Body of pancreas (tissue), 4 donors: ENCODE measurements around the gene GPX7. TPM values are rescaled to one million over a fixed set of nuclear protein-coding genes. Genes with fewer than 3 reads are reported as not detected.

Experiments
- ATAC-seq: fragments of 150-250 bp; one replicate; pipeline ENCODE4 v1.9.1; 2016
- DNase-seq, 4 donors: peaks; one replicate each; pipeline ENCODE4 v3.0.0-alpha.2; 2019
- H3K27ac ChIP-seq, 4 donors: fragments of 200-600 bp; sonication (generic); 1 replicate in 3 of 4; 2 replicates in 1 of 4; pipeline versions ENCODE4 v1.5.1 to v1.6.1; 2016 to 2019; ENCODE audit warnings: mild to moderate bottlenecking in 1 of 4, mixed read lengths in 1 of 4, moderate library complexity in 1 of 4
- H3K27me3 ChIP-seq, 2 donors: fragments of 200-600 bp; sonication (generic); one replicate each; pipeline ENCODE4 v1.6.0; 2016; ENCODE audit warnings: mild to moderate bottlenecking in 1 of 2
- H3K36me3 ChIP-seq, 2 donors: fragments of 200-600 bp; sonication (generic); replicated peaks in 1 of 2; 2 replicates each; pipeline ENCODE4 v1.5.1; 2016; ENCODE audit warnings: low read depth in 2 of 2; ENCODE audit not compliant: insufficient read depth in 1 of 2
- H3K4me1 ChIP-seq: fragments of 200-600 bp; sonication (generic); one replicate; pipeline ENCODE4 v1.6.0; 2016
- H3K4me3 ChIP-seq, 2 donors: fragments of 200-600 bp; sonication (generic); 1 replicate in 1 of 2; 2 replicates in 1 of 2; pipeline ENCODE4 v1.5.1; 2016 to 2019
- H3K9me3 ChIP-seq, 3 donors: fragments of 200-600 bp; sonication (generic); 1 replicate in 2 of 3; 2 replicates in 1 of 3; pipeline ENCODE4 v1.5.1; 2016
- CTCF ChIP-seq, 7 experiments: fragments of 450-650 bp in 4 of 7; fragments of 200-600 bp in 3 of 7; sonication (generic) in 3 of 7; IDR thresholded peaks; one replicate each; pipeline ENCODE4 v1.5.1; 2016 to 2019; ENCODE audit warnings: antibody characterized with exemption in 7 of 7
- POLR2A ChIP-seq, 3 donors: fragments of 450-650 bp; IDR thresholded peaks; one replicate each; pipeline ENCODE4 v1.6.1; 2016; ENCODE audit warnings: antibody characterized with exemption in 3 of 3, mild to moderate bottlenecking in 2 of 3
- WGBS, 2 donors: methylation state at CpG; one replicate each; pipeline ENCODE4 v1.1.5; 2017; 5-methylcytosine and 5-hydroxymethylcytosine counted together
- intact Hi-C: fragments of 100-400 bp; cut with DNase I; formaldehyde crosslinking; loops from one replicate; pipeline ENCODE4 v1.15.1; 2023
- total RNA-seq, 2 donors: library from RNA; depleted of rRNA; stranded (reverse); fragments of >200 nt; gene quantifications; one replicate each; pipeline ENCODE4 v1.1.0, GENCODE V29; 2016

Gene GPX7
- total RNA-seq, 2 donors from 2014 or later, result 9.6 to 22.1 TPM

DNA sequence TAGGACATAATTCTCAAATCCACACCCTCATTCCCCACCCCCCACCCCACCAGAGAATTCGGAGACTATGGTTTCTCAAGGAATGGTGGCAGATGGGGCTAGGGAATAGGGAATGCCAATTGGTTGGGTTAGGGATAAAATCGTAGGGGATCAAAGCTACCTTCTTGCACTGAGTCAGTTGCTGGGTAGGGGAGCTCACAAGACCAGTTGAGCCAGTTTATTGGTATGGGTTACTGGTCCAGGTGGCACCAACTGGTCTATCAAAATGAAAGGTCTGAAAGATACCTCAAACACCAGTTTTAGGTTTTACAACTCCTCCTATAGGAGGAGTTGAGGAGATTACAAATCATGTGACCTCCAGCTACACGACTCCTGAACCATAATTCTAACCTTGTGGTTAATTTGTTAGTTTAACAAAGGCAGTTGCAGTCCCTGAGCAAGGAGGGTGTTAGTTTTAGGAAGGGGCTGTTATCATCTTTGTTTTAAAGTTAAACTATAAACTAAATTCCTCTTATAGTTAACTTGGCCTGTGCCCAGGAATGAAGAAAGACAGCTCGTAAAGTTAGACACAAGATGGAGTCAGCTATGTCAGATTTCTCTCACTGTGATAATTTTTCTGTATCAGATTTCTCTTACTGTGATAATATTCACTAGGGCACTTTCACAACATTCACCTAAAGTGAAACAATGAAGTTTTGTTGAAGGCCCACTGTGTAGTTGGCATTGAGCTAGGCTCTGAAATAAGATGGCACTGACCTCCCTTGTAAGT lies 33.3 kb downstream of the GPX7 start:
- intact Hi-C loops, result no loop called here
- Histone ChIP-seq H3K9me3 (no peaks in the 10 kb centered on the region), H3K27ac (no peak overlapping the region), H3K4me1 (peaks cover 11% of the 10 kb centered on the region), H3K4me3 (no peak overlapping the region), H3K27me3 (no peaks in the 10 kb centered on the region), H3K36me3 (no peaks in the 10 kb centered on the region)
- ATAC-seq, result no peak
- no peak for DNase-seq
- WGBS, 2 donors, result 53 to 58% methylated on average over 4 of the region's 4 CpGs
- TF ChIP-seq CTCF (IDR thresholded peaks at IDR 0.05), result no peak
- TF ChIP-seq POLR2A (IDR thresholded peaks at IDR 0.05), result no peak

DNA sequence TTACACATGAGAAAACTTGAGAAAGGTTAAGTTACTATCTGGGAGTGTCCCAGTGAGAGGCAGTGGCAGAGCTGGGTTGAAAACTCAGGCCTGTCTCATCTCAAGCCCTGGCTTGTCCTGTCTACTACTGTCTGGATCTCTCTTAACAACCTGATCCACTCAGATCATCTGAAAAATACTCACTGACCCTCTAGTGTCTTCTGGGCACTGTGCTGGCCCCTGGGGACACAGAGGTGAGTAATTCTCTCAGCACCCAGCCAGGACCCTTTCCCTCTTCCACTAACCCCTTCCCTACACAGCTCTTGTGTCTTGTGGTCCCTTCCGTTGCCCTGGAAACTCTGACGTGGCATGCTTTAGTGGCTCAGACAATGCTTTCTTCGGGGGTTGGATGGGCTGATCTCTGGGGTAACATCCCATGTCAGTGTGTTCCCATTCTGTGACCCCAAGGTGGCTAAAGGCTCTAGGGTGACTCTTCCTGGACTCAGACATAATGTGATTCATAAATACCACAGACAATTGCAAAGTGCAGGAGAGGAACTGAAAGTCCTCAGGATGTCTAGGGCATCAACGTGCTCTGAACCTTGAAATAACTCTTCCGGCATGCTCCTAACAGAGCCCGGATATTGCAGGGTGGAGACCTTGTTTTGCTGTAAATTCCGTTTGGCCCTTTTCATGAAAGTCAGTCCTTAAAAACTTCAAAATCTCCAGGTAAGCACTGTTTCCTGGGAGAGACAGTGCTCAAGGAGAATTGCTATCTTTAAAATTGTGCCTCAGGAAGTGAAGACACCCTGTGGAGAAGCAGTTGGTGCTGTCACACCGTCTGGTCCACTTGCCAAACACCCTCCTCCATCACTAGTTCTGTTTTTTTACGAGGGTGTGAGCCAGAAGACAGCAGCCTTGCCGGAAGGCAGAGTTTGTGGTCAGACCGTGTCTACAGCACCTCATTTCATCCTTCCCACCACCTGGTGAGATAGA lies 34.8 kb downstream of the GPX7 start:
- intact Hi-C loops, result no loop called here
- DNase-seq, result peak in 2 of 4 donors; percentile 14 to 44
- peaks cover 11% of the 10 kb centered on the region for H3K4me1 ChIP-seq
- H3K27me3 ChIP-seq, result no peaks in the 10 kb centered on the region
- H3K4me3 ChIP-seq, result no peak overlapping the region
- no peaks in the 10 kb centered on the region for H3K9me3 ChIP-seq
- no peaks in the 10 kb centered on the region for H3K36me3 ChIP-seq
- WGBS, 2 donors, result 61 to 81% methylated on average over 11 of the region's 11 CpGs
- peak overlapping the region in 1 of 4 donors; percentile 50 for H3K27ac ChIP-seq
- no peak for TF ChIP-seq POLR2A (IDR thresholded peaks at IDR 0.05)
- no peak for TF ChIP-seq CTCF (IDR thresholded peaks at IDR 0.05)
- no peak for ATAC-seq

DNA sequence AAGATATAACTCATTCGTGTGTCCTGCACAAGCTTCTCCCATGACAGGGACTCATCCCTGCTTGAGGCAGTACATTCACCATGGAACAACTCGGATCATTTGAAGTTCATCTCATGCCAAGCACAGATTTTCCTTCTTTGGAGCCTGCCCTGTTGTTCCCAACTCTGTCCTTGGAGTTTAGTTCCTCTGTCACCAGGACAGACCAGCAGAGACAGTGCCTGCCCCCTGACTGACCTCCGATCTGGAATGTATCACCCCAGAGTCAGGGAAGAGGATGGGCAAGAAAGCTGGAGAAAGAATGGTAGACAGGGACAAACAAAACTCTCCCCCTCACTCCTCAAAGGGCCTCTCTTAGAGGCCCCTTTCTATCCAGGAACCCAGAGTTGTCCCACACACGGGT lies 35.8 kb downstream of the GPX7 start:
- TF ChIP-seq CTCF (IDR thresholded peaks at IDR 0.05) (no peak), POLR2A (IDR thresholded peaks at IDR 0.05) (no peak)
- Histone ChIP-seq H3K9me3 (no peaks in the 10 kb centered on the region), H3K27ac (no peak overlapping the region), H3K27me3 (no peaks in the 10 kb centered on the region), H3K4me3 (no peak overlapping the region), H3K4me1 (peaks cover 4% of the 10 kb centered on the region), H3K36me3 (no peaks in the 10 kb centered on the region)
- WGBS, 2 donors, result 72 to 74% methylated on average over 4 of the region's 4 CpGs
- intact Hi-C loops, result no loop called here
- no peak for ATAC-seq
- DNase-seq, result no peak

DNA sequence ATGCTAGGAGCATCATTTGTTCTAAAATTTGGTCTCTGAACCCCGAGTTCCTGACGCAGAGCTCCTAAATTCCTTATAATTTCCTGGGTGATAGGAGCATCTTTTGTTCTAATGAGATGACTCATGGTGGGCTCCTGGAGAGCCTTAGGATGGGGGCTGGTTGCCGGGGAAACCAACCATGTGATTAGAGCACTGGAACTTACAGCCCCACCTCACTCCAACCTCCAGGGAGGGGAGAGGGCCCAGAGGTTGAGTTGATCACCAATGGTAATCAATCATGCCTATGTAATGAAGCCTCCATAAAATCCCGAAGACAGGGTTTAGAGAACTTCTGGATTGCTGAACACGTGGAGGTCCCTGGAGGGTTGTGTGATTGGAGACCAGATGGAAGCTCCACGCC lies 38.5 kb downstream of the GPX7 start:
- Histone ChIP-seq H3K36me3 (no peaks in the 10 kb centered on the region), H3K27me3 (no peaks in the 10 kb centered on the region), H3K9me3 (no peaks in the 10 kb centered on the region), H3K4me3 (no peak overlapping the region), H3K4me1 (no peaks in the 10 kb centered on the region), H3K27ac (no peak overlapping the region)
- ATAC-seq (no peak), DNase-seq (no peak)
- 89 to 93% methylated on average over 6 of the region's 6 CpGs for WGBS, 2 donors
- intact Hi-C loops, result no loop called here
- no peak for TF ChIP-seq POLR2A (IDR thresholded peaks at IDR 0.05)
- TF ChIP-seq CTCF (IDR thresholded peaks at IDR 0.05), result no peak
